Mammary epithelial cell (primary cell): Measurements from ENCODE around the gene TRPM8.

ENCODE experiments used
- CTCF ChIP-seq, 2 donors: IDR thresholded peaks in 1 of 2; conservative IDR thresholded peaks in 1 of 2; 2 replicates each; pipeline ENCODE4 v1.5.1; 2011 to 2012; ENCODE audit warnings: inconsistent platforms in 2 of 2, low read length in 2 of 2, mild to moderate bottlenecking in 2 of 2, control low read depth in 1 of 2, low read depth in 1 of 2; ENCODE audit not compliant: insufficient read depth in 1 of 2; ENCODE audit errors: extremely low read depth in 1 of 2
- EZH2 ChIP-seq: IDR thresholded peaks from 2 replicates; pipeline ENCODE4 v1.6.1; 2012; ENCODE audit warnings: low read length, inconsistent platforms, borderline replicate concordance

- TF ChIP-seq CTCF (conservative IDR thresholded peaks at IDR 0.05 in 1 of 2, IDR thresholded peaks at IDR 0.05 in 1 of 2; ENCODE audit: extremely low read depth in 1 of 2, insufficient read depth in 1 of 2, low read depth in 1 of 2, low read length in 2 of 2) = no peak
- no peak for TF ChIP-seq EZH2
Observed at GRCh38 chr2:233892793-233893192, 24.4 kb upstream of the TRPM8 start.
